Hematopoietic multipotent progenitor cell treated with erythropoietin and hydrocortisone succinate and interleukin-3 and kit ligand, for 8 days (in vitro differentiated cells): ENCODE data around the gene SDHD.
"Not testable (repeated sequence)": the region's sequence is repeated elsewhere in the genome, so short reads cannot be mapped to it uniquely, and the experiment has no call there.

Experiments
- DNase-seq: peaks from one replicate; pipeline ENCODE4 v3.0.0-alpha.2; 2015

The SDHD gene

DNA sequence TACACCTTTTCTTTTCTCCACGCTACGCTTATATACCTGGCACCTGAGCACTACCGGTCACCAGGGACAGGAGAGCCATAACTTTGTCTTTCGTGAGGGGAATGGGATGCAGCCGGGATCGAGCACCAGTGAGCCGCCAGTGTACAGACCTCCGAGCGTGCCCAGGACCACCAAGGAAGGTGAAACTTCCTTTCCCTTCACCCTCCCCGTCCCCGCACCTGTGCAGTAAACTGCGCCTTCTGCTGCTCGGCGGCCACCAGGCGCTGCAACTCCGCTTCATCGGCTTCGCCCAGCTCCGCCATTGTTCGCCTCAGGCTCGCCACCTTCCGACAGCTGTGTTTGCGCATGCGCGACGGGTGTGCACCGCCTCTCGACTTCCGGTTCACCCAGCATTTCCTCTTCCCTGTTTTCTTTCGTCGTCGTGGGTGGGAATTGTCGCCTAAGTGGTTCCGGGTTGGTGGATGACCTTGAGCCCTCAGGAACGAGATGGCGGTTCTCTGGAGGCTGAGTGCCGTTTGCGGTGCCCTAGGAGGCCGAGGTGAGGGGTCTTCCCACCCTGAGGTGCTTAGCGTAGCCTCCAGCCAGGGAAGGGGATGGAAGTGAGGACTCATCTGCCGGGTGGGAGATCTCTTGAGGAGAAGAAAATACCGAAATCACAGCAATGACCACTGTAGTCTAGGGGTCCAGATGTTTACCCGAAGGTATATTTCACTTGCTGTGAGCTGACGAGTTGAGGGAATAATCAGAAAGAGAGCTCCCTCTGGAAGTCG lies at the start of gene SDHD, which contains the start of gene TIMM8B:
Gene SDHD, plus strand, starts transcription at position 452 of the 770 bp plus-strand sequence. Its CDS starts 35 bp downstream, at position 487.
Gene TIMM8B, minus strand, starts transcription at position 335 of the 770 bp plus-strand sequence. Its CDS starts 33 bp downstream, at position 302.
- DNase-seq: peak; percentile 98

DNA sequence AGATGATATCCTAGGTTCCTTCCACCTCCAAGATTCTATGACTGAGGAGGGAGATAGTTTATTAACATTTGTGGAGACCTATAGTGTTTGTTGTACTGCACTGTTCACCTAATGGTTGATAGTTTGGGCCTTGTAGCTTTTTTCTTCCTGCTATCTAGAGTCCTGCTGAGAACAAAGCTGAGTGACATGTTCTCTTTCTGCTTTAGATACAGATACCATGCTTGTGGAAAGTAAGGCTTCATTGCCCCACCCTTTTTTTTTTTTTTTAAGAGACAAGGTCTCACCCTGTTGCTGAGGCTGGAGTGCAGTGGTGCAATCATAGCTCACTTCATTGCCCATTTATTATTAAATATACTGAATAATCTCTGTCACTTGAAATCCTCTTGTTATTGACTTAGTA lies 49.1 kb upstream of the SDHD start:
- no peak for DNase-seq

DNA sequence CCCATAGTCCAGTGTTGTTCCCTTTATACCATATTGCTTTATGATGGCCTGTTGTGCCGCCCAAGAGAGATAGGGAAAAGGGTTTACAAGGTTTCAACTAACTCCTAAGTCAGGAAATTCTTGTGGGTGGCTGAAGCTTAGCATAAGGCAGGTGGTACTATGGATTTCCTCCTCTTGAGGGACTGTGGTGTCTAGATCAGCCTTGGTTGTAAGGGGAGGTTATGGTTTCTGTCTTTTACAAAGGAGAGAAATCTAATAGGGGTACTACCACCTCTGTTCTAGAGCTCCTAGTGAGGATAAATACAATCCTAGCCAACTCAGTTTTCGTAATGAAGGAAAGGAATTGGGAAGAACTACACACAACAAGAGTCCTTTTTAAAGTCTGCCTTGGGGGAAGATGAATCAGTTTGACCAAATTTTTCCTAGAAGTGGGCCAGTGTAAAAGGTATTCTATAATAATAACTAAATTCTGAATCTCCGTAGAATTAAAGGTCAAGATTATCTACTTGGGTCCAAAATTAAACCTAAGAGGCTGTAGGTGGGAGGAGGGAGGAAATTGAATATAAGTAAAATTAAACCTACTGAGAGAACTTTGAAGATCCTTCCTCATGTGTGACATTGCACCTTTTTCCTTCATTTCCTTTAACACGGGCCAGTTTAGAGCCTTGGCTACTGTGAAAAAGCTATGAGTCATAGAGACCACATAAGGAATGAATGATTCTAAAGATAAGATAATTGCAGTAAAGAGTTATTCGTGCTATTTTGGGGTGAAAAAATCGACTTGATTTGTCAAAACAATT lies 44.3 kb upstream of the SDHD start:
- peak; percentile 43 for DNase-seq

DNA sequence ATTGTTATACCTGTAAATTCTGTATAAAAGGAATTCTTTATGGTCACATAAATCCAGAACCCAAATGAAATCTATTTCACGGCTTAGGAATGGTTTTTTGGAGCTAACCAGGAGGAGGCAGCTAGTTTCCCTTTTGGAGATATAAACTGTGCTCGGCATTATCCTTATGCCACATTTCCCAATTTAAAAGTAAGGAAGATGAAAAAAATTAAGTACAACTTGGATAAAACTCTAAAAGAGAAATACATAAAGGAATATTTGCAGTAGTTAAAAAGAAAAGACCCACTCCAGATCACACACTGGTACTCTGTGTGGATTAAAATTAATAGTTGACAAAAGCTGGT lies 43.7 kb upstream of the SDHD start:
- no peak for DNase-seq

DNA sequence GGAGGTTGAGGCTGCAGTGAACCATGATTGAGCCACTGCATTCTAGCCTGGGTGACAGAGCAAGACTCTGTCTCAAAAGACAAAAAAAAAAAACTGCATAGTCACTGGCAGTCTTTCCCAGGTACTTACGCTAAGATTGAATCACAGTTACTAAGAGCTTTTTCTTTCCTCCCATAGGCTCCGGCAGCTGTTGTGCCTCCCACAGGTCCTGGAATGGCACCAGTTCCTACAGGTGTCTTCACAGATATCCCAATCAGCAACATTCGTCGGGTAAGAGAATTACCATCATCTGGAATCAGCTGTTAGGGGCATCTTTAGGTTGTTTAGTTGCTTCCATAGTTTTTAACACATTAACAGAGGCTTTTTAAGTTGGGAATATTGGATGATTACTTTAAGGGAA lies 41.7 kb upstream of the SDHD start:
- no peak for DNase-seq

DNA sequence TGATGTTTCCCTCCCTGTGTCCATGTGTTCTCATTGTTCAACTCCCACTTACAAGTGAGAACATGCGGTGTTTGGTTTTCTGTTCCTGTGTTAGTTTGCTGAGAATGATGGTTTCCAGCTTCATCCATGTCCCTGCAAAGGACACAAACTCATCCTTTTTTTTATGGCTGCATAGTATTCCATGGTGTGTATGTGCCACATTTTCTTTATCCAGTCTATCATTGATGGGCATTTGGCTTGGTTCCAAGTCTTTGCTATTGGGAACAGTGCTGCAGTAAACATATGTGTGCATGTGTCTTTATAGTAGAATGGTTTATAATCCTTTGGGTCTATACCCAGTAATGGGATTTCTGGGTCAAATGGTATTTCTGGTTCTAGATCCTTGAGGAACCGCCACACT lies 40.0 kb upstream of the SDHD start:
- not testable (repeated sequence) for DNase-seq

DNA sequence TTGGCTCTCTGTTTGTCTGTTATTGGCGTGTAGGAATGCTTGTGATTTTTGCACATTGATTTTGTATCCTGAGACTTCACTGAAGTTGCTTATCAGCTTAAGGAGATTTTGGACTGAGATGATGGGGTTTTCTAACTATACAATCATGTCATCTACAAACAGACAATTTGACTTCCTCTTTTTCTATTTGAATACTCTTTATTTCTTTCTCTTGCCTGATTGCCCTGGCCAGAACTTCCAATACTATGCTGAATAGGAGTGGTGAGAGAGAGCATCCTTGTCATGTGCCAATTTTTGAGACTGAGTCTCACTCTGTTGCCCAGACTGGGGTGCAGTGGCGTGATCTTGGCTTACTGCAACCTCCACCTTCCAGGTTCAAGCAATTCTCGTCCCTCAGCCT lies 38.4 kb upstream of the SDHD start:
- not testable (repeated sequence) for DNase-seq

DNA sequence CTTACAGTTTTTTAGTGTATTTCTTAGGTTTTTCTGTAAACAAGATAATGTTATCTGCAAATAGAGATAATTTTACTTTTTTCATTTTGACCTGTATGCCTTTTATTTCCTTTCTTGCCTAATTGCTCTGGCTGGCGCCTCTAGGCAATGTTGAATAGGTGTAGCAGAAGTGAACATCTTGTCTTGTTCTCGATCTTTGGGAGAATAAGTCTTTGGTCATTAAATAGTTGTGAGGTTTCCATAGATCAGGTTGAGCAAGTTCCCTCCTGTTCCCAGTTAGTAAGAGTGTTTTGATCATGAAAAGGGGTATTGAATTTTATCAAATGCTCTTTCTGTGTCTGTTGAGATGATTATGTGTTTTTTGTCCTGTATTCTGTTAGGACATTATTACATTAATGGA lies 36.9 kb upstream of the SDHD start:
- DNase-seq: no peak

- no peak for DNase-seq
These were observed 36.0 kb upstream of the SDHD start for GRCh38 chr11:112050721-112051120.

DNA sequence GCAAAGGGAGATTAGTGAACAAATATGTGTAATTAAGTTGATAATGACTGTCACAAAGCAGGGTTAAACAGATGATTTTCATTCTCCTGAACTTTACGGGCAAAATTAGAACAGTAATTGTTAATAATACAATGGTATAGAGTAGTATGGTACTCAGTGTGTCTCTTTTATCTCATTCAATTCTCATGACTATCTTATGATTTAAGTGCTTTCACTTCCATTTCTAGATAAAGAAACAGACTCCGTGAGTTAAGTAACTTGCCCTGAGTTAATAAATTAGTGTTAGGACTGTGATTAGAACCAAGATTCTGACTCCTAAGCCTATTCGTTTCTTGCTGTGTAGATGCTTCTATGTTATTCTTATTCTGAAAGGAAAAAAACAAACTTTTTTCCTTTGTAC lies 34.9 kb upstream of the SDHD start:
- DNase-seq: no peak

DNA sequence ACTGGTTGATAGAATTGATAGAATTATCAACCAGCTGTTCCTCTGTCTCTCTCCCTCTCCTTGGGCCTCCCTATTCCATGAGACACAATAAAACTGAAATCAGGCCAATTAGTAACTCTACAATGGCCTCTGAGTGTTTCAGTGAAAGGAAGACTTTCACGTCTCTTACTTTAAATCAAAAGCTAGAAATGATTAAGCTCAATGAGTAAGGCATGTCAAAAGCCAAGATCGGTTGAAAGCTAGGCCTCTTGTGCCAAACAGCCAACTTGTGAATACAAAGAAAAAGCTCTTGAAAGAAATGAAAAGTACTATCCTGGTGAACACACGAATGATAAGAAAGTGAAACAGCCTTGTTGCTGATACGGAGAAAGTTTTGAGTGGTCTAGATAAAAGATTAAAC lies 29.5 kb upstream of the SDHD start:
- no peak for DNase-seq

DNA sequence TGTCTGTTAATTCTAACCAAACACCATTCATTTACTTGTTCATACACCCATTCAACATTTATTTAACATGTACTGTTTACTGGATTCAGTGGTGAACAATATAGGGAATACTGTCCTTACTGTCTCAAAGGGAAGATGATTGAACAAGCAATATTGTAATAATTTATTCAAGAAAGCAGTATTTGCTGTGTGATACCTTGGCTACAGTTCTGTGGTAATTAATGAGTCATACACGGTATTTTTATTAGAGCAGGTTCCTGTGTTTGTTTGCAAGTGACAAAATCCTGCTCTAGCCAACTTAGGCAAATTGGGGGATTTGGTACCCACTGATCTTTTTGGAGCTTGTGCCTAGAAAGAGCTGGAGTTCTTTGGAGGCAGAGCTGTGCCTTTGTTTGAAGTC lies 28.6 kb upstream of the SDHD start:
- no peak for DNase-seq

DNA sequence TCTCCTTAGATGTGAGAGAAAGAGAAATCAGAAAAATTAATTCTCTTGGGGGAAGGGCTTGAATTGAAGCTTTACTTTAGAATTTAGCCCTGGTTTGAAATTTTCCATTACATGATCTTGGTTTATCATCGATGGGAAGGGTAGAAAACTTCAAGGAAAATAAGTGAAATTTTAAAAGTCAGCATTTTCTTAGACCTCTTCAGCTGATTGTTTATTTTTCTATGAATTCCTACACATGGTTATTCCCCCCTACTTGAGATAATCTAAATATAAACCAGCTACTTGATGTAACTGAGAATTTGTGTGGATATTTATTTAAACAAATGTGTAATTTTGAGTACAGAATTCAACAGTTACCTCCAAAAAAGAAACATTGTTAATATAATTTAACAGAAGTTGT lies 23.8 kb upstream of the SDHD start:
- DNase-seq: no peak

GRCh38 chr11:112073941-112074811 lies 12.5 kb upstream of the SDHD start, which contains the start of the genes NKAPD1 and PIH1D2:
Gene NKAPD1 (plus strand): TSS chr11:112074299. CDS start chr11:112075575, 1,276 bp downstream.
Gene PIH1D2 (minus strand): TSS chr11:112074017. CDS start chr11:112073174, 843 bp downstream.
- DNase-seq: peak; percentile 93

- DNase-seq: no peak
These were observed 3.9 kb upstream of the SDHD start for GRCh38 chr11:112082729-112083128.

DNA sequence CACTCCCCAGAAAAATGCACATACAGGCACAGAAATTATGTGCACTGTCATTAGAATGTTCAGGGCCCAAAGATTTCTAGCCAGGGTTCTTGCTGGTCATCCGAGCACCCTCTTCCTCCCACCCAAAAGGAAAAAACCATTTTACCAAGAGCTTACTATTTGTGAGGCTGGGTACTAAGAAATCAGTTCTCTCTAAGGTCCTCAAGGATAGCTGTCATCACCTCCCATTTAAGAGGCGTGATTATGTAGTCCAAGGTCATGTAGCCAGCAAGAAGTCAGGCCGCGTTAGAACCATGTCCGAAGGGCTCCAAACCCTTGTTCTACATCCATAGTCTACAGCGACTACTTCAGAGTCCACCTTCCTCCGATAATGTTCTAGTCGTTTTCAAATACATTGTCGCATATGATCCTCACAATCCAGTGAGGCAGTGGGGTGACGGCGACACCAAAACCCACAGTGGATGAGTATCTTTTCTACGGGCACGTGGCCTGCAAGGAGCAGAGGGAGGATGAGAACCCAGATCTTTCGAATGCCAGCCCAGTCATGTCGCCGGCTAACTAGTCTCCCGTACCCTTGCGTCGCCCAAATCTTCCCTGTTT lies 751 bp upstream of the SDHD start:
- peak; percentile 65 for DNase-seq

DNA sequence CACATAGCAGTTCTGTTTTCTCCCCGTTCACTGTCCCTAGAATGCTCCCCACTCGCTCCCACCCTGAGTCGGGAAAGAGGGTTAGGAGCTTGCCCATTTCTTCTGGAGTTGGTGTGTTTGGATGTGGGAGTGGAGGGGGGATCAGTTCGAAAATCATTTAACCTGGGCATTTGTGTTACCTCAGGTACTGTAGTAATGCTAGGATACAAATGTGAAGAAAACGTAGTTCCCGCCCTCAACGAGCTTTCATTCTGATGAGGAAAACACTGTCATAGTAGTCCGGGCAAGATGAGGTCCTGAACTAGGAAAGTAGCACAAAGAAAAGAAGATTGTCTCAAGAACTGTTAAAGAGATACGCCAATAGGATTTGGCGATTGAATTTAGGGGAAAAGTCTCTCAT lies 539 bp downstream of the SDHD start:
- DNase-seq: peak; percentile 31

DNA sequence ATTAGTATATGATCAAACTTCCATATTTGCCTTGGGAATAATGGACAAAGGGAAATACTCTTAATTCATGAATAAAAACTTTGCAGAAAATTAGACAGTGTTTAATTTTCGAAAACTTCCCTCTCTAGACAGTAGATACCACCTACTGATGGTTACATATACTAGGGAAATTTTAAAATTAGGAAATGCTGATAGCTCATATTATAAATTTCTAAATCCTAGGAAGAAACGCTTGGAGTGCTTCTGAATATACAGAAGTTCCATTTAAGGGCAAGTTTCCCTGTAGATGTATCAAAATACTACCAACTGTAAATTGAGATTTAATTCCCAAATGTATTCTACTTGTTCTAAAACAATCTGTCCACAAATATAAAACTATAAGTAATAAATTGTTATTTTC lies 8.6 kb downstream of the SDHD start:
- not testable (repeated sequence) for DNase-seq

DNA sequence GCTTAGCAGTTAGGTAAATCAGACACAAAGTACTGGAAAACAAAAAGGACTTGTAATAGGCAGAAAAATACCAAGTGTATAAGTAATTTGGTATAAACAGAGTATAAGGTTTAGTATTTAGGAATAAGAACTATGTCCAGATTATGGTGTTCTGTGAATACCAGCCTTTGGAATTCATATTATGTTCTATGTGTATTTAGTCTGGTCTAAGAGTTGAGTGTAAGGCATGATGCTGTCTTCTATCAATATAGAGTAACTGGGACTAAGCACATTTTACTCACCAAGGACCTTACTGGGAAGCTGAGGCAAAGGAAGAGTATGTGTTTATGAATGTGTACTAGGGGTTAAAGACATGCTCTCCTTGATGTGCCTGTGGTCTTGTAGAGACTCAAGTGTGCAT lies 9.5 kb downstream of the SDHD start:
- DNase-seq: no peak

GRCh38 chr11:112097734-112098528 lies 11.3 kb downstream of the SDHD start:
- no peak for DNase-seq

DNA sequence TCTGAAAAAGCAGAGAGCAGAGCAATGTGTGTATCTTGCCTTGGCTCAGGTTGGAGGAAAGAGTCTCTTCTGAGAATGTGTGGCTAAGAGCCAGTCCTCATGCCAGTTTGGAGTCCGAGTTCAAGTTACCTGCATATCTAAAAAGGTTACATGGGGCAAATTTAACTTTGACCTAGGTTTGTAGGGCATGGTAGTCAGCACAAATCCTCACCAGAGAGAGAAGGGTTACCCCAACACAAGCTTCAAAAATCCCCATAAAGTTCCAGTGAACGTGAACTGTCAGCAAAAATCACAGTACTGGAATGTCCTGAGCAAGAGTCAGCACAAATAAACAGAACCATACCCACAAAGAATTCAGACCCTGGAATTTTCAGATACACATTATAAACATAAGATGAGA lies 13.8 kb downstream of the SDHD start:
- no peak for DNase-seq

GRCh38 chr11:112103446-112103845 lies 16.8 kb downstream of the SDHD start:
- no peak for DNase-seq
